ENCODE data around the gene TPPP3.
"Not testable (repeated sequence)": the region's sequence is repeated elsewhere in the genome, so short reads cannot be mapped to it uniquely, and the experiment has no call there.

The TPPP3 gene

DNA sequence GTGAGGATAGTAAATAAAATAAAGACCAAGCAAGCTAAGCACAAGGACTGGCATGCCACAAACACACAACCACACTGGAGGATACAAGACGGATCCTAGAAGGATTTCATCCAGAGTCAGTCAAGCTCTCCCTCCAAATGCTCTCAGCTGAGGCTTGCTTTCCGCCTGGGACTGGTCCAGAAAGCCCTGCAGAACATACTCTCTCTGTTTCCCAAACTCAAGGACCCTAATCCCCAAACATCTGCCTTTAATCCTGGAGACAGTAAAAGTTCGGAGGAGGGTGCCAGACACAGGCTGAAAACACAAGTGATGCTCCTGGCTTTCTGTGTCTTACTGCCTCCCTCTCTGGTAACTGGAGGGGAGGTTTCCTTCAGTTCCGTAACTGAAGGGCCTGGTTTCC, 32.3 kb upstream of the TPPP3 start:
- no peak for DNase-seq

DNA sequence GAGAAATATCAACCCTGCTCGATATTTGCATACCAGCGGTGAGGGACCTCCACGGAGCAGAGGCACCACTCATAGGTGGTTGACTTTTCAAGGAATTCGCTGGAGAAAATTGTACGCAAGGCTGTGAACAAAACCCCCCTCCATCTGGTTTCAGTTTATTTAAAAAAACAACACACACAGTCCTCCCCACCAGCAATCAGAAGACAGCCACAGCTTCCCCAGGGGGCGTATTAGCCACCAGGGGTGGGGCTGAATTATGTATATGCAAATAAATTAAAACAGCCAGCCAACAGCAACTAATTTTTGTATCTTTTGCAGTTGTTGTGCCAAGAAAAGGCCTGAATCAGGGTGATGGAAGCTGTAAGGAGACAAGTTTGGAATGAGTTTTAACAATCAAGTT, 31.8 kb upstream of the TPPP3 start:
- no peak for DNase-seq

DNA sequence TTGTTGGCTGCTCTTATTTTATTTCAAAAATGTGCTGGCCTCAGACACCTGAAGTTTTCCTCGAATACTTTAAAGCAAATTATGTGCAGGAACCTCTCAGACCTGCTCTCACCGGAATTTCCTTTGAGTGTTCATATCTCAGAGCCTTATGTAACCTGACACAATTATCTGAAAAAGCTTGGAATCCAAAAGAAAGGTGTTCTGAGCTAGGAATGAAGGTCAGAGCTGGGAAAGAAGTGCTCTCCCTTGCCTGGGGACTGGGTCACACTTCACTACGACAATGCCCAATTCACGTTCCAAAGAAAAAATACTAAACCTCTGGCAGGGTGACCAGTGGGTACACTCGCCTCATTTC, 30.9 kb upstream of the TPPP3 start:
- DNase-seq = no peak

DNA sequence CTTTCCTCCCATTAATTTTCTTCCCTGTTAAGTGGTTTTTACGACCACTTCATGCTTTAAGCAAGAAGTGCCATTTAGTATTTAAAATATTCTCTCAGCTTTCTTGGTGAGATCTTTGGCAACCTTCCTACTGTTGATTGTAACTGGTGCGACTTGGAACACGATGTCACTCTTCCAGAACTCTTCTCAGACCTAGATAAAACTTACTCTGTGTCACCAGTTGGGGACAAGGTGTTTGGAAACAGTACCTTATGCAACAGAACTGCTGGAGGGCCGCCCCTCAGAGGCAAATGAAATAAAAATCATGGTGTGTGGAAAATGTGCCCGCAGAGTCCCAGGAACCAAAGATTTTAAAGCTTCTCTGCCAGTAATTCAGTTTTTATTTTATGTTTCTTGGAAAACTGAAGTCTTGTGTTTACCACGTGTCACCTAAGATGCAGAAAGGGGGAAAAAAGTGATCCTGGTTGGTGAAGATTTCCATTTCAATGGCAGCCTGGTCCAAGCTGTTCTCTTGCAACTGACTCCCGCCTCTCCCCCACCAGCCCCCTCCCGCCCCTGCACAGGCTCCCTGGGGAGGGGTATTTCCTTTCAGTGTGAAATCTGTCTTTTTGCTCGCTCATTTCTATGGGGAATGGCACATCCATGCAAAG, 30.4 kb upstream of the TPPP3 start:
- DNase-seq = no peak

DNA sequence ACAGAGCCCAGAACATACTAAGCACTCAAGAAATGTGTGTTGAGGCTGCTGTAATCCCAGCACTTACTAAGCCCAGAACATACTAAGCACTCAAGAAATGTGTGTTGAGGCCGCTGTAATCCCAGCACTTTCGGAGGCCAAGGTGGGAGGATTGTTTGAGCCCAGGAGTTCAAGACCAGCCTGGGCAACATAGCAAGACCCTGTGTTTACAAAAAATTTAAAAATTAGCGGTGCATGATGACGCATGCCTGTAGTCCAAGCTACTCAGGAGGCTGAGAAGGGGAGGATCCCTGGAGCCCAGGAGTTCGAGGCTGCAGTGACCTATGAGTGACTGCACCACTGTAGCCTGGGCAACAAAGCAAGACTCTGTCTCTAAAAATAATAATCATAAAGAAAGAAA, 29.7 kb upstream of the TPPP3 start:
- DNase-seq = no peak

DNA sequence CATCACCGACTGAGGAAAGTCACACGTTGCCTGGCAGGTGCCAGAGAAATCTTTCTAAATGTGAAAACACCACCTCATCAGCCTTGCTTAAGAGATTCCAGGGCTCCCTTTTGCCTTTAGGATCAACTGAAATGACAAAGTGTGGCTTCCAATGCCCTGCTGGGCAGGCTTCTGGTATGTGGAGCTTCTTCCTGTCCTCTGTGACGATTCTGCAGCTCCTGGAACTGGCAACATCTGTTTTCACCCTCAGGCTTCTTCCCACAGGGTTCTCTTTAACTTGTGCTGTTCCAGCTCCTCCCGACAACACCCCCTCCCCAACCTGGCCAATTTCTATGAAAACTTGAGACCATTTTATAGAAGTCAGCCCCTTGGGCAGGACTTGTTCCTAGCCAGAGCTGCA, 27.7 kb upstream of the TPPP3 start:
- DNase-seq = no peak

DNA sequence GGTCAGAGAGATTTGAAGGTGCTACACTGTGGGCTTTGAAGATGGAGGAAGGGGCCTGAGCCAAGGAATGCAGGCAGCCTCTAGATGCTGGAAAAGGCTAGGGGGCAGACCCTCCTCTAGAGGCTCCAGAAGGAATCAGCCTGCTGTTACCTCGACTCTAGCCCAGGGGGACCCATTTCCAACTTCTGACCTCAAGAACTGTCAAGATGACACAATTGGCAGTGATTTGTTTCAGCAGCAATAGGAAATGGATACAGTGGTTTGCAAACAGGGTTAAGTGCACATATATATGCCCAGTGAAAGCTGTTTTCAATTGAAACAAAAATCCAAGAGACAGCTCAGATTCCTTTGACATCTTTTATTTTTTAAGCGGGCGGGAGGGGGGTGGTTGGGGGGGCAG, 26.6 kb upstream of the TPPP3 start:
- no peak for DNase-seq

DNA sequence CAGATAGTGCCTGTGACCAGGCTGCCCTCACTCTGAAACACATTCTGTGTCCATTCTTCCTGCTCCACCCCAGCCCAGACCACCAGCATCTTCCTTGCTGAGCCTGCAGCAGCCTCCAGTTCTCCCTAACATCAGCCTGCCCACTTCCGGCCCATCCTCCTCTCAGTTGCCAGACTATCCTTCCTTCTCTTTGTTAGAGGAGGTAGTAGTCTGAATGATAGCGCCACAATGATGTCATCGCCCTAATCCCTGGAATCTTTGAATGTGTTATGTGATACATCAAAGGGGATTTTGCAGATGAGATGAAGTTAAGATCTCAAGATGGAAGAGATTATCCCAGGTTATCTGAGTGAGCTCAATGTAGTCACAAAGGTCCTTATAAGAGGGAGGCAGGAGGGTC, 26.2 kb upstream of the TPPP3 start:
- DNase-seq = no peak

DNA sequence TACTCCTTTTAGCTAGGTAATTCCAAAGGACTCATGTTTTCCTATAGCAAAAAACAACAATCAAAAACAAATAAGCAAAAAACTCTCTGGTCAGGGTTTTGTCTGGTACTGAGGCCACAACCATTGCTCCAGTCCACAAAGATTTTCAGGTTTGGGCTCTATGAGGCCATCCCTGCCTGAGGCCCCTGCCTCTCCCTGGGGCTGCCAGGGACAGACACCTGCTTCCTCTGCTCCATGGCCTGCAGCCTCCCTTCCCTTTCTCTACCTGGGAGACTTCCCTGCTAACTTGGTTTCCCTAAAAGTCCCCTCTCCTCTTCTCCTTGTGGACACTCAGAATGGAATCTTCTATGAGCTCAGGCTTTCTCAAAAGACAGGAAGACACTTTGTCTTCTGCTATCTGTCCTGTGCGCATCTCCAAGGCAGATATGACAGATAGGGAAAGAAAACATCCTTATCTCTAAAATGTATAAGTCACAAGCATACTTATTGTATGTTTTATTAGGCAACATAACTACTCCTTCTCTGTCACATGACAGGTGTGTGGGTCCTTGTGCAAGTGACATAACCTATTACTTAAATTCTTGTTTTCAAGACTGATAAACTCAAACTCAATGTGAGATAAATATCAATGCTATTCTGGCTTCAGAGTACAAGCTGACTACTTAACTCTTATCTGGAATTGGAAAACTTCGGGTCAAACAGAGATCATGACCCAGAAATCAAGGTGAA, 24.2 kb upstream of the TPPP3 start:
- no peak for DNase-seq

DNA sequence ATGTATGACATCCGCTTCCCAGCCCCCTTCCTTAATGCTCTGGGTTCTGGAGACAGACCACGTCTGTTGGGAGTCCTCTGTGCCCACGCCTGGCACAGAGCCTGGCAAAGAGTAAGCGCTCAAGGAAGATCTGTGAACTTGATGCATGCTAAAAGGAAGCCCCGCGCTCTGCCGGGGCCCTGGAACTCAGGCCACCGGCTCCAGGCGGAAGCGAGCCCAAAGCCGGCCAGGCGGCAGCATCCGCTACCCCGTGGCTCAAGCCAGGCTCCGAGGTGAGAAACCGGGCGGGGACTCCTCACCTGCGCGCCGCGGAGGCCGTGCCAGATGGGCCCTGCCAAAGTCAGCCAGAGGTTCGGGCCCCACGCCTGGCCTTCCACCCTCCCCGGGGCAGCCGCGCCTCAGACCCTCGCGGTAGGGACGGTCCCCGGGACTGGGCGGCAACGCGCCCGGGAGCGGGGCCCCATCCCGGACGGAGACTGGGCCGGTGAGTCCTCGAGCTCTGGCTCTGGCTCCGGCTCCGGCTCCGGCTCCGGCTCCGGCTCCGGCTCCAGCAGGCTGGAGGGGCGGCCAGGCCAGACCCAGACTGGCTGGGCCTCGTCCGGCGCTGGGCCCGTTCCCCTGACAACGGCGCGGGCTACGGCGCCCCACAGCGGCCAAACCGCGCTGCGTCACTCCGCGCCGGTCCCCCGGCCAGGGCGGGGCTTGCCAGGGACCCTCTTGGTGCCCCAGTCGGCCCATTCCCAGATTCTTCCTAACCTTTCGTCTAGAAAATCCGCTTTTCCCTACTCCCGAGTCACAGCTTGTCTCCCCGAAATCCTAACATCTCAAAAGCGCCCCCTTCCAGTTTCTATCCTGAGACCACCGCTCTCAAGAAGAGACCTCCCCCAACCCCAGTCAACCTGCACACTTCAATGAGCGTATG, 22.8 kb upstream of the TPPP3 start, which contains the start of gene ZDHHC1:
Gene ZDHHC1 (minus strand): TSS at position 606 of the 922 bp plus-strand sequence. CDS start 8,702 bp downstream, outside the sequence.
- peak; percentile 4 for DNase-seq

DNA sequence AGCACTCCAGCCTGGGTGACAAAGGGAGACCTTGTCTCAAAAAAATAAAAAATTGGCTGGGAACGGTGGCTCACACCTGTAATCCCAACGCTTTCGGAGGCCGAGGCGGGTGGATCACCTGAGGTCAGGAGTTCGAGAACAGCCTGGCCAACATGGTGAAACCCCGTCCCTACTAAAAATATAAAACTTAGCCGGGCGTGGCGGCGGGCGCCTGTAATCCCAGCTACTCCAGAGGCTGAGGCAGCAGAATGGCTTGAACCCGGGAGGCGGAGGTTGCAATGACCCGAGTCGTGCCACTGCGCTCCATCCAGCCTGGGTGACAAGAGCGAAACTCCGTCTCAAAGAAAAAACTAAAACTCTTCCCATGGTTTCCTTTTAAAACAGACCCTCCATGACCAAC, 22.1 kb upstream of the TPPP3 start:
- not testable (repeated sequence) for DNase-seq

DNA sequence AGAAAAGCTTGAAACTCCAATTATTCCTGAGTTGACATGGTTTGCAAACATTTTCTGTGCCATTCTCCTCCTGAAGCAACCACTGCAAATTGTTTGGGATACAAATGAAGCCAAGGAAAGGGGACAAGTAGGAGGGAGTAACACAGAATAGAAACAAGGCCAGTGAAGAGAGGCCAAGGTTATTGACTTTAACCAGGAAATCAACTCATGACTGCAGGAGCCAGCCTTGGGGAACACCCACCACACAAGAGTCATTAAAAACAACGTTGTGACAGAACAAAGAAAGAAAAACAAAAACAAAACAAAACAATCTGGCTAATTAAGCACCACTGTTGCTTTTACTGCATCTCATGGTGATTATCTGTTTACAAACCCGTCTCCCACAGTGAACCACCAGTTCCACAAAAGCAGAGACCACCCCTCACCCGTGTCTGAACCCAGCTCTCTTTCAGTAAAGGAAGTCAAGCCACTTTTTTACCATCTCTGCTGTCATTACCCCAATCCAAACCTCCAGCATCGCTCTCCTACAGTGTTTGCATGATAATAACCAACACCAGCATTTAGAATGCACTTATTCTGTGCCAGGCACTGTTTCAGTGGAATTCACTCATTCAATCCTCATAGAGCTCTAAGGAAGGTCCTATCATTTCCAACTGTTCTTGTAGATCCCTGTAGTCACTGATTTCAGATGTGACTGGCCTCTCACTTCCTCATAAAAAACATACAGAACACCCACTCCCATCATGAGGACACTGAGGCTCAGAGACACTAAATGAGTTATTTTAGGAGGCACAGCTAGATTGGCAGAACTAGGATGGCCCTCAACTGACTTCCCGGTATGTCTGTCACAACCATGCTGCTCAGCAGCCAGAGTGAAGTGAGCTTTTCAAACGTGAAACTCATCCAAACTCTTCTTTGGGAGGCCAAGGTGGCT, 20.9 kb upstream of the TPPP3 start:
- no peak for DNase-seq

DNA sequence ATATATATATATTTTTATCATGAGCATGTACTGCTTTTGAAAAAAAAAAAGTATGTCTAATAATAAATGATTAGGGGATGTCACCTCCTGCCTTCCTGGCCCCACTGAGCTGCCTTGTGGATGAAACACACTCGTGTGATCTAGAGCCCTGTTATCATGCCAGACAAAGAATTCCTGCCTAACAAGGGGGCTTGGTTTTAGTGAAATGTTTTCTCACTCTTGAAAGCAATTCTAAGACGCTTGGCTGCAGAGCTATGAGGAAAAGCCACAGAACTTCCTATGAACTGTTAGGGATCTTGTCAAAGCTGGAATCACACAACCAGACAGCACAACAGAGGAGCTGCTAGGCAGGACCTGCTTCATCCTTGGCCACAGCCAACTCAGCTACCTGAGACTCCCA, 19.0 kb upstream of the TPPP3 start:
- DNase-seq = no peak

DNA sequence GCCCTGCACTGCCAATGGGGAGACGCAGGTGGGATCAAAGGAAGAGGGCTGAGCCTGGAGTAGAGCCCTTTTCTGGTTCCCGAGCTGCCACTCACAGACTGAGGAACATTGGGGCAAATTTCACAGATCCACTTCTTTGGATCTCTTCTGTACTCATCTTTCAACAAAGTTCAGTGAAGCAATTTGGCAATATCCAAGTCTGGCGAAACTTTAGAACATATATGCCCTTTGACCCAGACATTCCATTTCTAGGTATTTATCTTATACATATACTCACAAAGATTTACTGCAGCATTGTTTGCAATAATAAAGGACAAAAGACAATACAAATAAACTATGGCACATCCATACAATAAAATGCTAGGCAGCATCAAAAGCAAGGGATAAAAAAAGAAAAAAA, 18.0 kb upstream of the TPPP3 start:
- DNase-seq = no peak

DNA sequence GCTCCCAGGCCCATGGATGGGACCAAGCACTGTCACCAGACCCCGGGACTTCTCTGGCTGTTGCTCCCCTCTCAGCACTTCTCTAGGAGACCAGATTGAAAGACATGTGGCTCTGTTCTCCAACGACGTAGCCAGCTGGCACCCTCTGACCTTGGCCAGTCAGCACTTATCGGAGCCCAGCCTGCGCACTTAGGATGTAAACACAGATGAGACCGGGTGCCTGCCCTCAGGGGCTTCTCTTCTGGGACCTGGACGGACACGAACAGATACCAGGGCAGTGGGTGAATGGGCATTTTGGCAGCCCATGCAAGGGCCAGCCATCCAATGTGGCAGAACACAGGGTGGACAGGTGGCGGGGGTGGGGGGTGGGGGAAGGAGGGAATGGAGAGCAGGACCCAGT, 16.3 kb upstream of the TPPP3 start:
- DNase-seq = no peak

DNA sequence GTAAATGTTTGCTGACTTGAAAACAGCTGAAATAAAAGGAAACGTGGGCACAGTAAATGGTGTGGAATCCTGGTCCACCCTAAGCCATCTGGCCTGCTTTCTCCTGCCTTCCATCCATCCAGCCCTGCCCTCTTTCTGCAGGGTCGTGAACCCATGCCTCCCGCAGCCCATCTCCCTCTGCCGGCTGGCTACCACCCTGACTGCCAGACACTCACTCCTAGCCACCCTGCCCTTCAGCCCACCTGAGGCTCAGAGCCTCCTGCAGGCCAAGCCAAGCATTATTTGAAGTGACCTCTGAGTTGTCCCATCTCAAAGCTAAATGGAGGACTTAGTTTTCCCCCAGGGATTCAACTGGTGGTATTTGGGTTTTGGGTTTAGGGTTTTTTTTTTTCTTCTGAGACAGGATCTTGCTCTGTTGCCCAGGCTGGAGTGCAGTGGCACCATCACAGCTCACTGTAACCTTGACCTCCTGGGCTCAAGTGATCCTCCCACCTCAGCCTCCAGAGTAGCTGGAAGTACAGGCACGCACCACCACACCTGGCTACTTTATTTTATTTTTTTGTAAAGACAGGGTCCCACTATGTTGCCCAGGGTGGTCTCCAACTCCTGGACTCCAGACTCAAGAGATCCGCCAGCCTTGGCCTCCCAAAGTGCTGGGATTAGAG, 14.6 kb upstream of the TPPP3 start:
- no peak for DNase-seq

DNA sequence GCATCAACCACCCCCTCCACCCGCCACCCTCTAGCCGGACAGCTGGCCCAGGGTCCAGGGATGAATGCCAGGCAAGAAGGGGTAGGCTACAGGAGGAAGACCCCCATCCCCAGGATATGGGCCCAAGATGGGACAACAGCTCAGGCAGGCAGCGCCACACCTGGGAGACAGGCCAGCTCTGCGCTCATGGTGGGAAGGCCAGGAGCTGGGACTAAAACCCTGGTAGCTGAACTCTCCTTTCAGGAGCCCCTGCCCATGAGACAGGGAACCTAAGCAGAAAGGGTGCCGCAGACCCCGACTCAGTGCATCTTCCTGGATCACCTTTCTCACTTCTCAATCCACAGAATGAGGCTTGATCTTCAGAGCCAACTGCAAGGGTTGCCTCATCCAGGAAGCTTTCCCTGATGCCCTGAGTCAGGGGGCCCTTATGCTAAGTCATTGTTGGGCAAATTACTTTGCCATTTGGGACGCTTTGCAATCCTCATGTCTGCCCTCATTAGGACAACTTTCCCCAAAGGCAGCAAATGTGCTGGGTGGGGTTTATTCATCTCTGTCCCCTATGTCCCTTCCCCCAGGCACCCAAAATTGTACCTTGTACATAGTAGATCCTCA, 14.0 kb upstream of the TPPP3 start:
- no peak for DNase-seq

DNA sequence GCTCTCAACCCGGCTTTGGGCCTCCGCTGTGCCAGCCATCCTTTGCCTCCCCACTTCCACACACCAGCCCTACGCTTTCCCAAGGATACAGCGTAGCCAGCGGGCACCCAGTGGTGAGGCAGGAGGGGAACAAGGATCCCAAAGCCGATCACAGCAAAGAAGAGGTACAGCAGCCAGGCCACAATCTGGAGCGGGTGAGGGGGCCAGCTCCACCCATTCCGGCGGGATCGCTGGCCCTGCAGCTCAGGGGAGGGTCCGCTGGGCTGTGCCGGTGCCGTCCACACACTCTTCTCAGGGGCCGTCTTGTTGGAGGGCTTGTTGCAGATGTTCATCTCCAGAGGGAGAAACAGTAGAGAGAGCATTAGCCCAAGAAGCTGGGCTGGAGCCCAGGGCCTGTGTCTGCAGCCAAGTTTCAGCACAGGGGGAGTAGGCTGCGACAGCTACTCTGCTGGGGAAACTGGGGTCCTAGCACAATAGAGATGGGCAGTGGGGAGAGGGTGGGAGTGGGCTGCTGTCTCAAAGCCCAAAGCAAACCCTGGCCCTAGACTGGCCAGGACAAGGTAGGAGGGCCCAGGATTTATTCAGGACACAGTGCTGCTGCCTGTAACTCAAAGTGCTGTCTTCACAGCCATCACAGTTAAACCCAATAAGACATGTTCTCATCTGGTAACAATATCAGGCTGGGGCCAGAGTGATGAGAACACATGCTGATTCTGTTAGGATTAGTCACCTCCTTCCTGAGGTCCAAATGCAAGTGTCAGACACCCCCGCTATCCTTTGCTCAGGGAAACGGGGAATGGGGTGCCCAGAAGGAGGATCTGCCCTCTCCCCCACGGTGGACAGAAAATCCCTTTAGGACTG, 13.0 kb upstream of the TPPP3 start:
- DNase-seq = no peak

DNA sequence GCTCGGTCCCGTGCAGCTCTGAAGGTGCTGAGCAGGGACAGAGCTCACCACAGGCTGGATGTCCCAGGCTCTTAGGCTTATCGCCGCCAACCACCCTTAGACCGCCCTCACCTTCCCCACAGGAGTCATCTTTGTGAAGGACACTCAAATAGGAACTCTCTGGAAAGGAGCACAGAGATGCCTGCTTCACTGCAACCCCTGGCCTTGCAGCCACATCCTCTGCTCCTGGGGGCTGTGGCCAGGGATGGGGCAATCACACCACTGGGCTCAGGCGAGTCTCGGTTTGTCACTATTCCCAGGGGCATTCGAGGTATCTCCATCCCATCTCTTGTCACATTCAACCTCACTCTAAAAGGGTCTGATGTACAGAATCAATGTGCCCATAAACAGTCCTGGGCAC, 12.0 kb upstream of the TPPP3 start:
- no peak for DNase-seq

DNA sequence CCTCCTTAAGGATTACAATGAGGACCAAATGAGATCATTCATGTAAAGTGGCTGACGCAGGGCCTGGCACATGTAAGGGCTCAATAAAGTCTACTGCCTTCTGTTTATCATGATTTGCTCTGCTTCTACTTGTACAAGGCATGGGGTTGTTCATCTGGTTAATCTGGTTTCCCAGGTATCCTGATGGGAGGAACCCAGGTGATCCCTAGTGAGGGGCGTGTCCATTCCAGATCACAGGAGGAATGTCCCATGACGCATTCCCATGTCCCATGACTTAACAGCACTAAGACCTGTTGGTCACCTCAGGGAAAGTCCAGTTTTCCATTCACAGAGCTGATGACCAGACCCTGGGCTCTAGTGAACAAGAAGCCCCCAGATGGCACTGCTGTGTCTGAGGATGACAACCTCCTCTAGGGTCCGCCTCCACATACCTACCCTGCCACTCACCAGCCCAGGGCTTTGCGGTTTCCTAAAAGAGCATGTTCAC, 11.5 kb upstream of the TPPP3 start:
- DNase-seq = no peak

Measured in effector CD8-positive, alpha-beta T cell (primary cell).